ENCODE results near the gene VIL1. TPM values are rescaled to one million over a fixed set of nuclear protein-coding genes. Genes with fewer than 3 reads are reported as not detected.
A peak's percentile ranks its signal among the peaks of the same experiment; 100 is the strongest.

VIL1 gene
- total RNA-seq, 4 donors from 2014 or later = 189 to 1,274 (median 741) TPM

- Histone ChIP-seq H3K4me3 (peak overlapping the region in 2 of 4 donors; percentile 75 to 88), H3K27me3 (no peaks in the 10 kb centered on the region), H3K36me3 (peaks cover 0 to 39% (median 0%) of the 10 kb centered on the region in 3 donors), H3K9me3 (no peaks in the 10 kb centered on the region), H3K4me1 (peaks cover 7 to 54% (median 32%) of the 10 kb centered on the region in 4 donors), H3K27ac (peak overlapping the region in 3 of 4 donors; percentile 95 to 98 (median 97))
- TF ChIP-seq CTCF (IDR thresholded peaks at IDR 0.05) (no peak), POLR2A (IDR thresholded peaks at IDR 0.05) (no peak)
- no peak for DNase-seq
Observed at GRCh38 chr2:218401890-218402289, 17.0 kb upstream of the VIL1 start.

- peak overlapping the region in 1 of 4 donors; percentile 97 for H3K27ac ChIP-seq
- no peaks in the 10 kb centered on the region for H3K27me3 ChIP-seq
- peaks cover 8 to 55% (median 35%) of the 10 kb centered on the region in 4 donors for H3K4me1 ChIP-seq
- no peak for DNase-seq
- H3K9me3 ChIP-seq = no peaks in the 10 kb centered on the region
- H3K36me3 ChIP-seq = peaks cover 0 to 39% (median 0%) of the 10 kb centered on the region in 3 donors
- H3K4me3 ChIP-seq = peak overlapping the region in 1 of 4 donors; percentile 75
- TF ChIP-seq POLR2A (IDR thresholded peaks at IDR 0.05) (no peak), CTCF (IDR thresholded peaks at IDR 0.05) (no peak)
Observed at GRCh38 chr2:218402491-218402901, 16.4 kb upstream of the VIL1 start.

- no peak for DNase-seq
- no peaks in the 10 kb centered on the region for H3K9me3 ChIP-seq
- peaks cover 0 to 39% (median 0%) of the 10 kb centered on the region in 3 donors for H3K36me3 ChIP-seq
- no peak overlapping the region for H3K4me3 ChIP-seq
- TF ChIP-seq CTCF (IDR thresholded peaks at IDR 0.05) = no peak
- TF ChIP-seq POLR2A (IDR thresholded peaks at IDR 0.05) = no peak
- peaks cover 8 to 55% (median 32%) of the 10 kb centered on the region in 4 donors for H3K4me1 ChIP-seq
- H3K27me3 ChIP-seq = no peaks in the 10 kb centered on the region
- peak overlapping the region in 1 of 4 donors; percentile 97 for H3K27ac ChIP-seq
Observed at GRCh38 chr2:218402911-218403411, 16.0 kb upstream of the VIL1 start.

- Histone ChIP-seq H3K27ac (no peak overlapping the region), H3K4me1 (peaks cover 8 to 56% (median 30%) of the 10 kb centered on the region in 4 donors), H3K36me3 (peaks cover 0 to 39% (median 0%) of the 10 kb centered on the region in 3 donors), H3K4me3 (no peak overlapping the region), H3K27me3 (no peaks in the 10 kb centered on the region), H3K9me3 (no peaks in the 10 kb centered on the region)
- TF ChIP-seq POLR2A (IDR thresholded peaks at IDR 0.05) (no peak), CTCF (IDR thresholded peaks at IDR 0.05) (no peak)
- DNase-seq = no peak
Observed at GRCh38 chr2:218403810-218404209, 15.1 kb upstream of the VIL1 start.

- Histone ChIP-seq H3K4me1 (peaks cover 8 to 56% (median 30%) of the 10 kb centered on the region in 4 donors), H3K4me3 (no peak overlapping the region), H3K27me3 (no peaks in the 10 kb centered on the region), H3K36me3 (peaks cover 0 to 39% (median 0%) of the 10 kb centered on the region in 3 donors), H3K27ac (peak overlapping the region in 3 of 4 donors; percentile 79 to 91 (median 91)), H3K9me3 (no peaks in the 10 kb centered on the region)
- no peak for TF ChIP-seq POLR2A (IDR thresholded peaks at IDR 0.05)
- DNase-seq = no peak
Observed at GRCh38 chr2:218404351-218405085, 14.4 kb upstream of the VIL1 start.
